ENCODE results near the gene DBN1. TPM values are rescaled to one million over a fixed set of nuclear protein-coding genes. Genes with fewer than 3 reads are reported as not detected.
A peak's percentile ranks its signal among the peaks of the same experiment; 100 is the strongest.

DBN1 gene
- total RNA-seq, result 100 to 1,000 TPM in 3 of 4 donors, 10 to 100 TPM in 1; 89.8 to 139 (median 111) TPM

GRCh38 chr5:177473443-177474001 lies at the start of gene DBN1:
Gene DBN1 (minus strand): TSS chr5:177473634. CDS start chr5:177473521, 113 bp downstream.
- peaks cover 0 to 86% (median 25%) of the 10 kb centered on the region in 4 donors for H3K4me1 ChIP-seq
- 5% methylated on average over 10 to 22 of the region's 69 CpGs for WGBS, 2 donors

GRCh38 chr5:177520916-177521513 lies 47.6 kb upstream of the DBN1 start:
- H3K4me1 ChIP-seq, result peaks cover 0 to 16% (median 2%) of the 10 kb centered on the region in 4 donors
- peaks cover 2 to 70% (median 19%) of the 10 kb centered on the region in 3 donors for H3K36me3 ChIP-seq
- H3K27ac ChIP-seq, result no peak overlapping the region
- TF ChIP-seq POLR2A (IDR thresholded peaks at IDR 0.05) (no peak), CTCF (IDR thresholded peaks at IDR 0.05) (no peak), EP300 (IDR thresholded peaks at IDR 0.05) (no peak)
- no peaks in the 10 kb centered on the region for H3K27me3 ChIP-seq
- no peak overlapping the region for H3K4me3 ChIP-seq
- no peaks in the 10 kb centered on the region for H3K9me3 ChIP-seq
- no peak for DNase-seq (ENCODE audit: low spot score in 2 of 2)
- 63 to 85% methylated on average over 2 of the region's 2 CpGs for WGBS, 2 donors

More at GRCh38 chr5:177473443-177474001, at the start of gene DBN1:
- Histone ChIP-seq H3K27me3 (no peaks in the 10 kb centered on the region), H3K9me3 (no peaks in the 10 kb centered on the region), H3K4me3 (peak within 1 kb of the TSS; percentile 69 to 85 (median 76)), H3K27ac (peak within 1 kb of the TSS; percentile 68 to 97 (median 88)), H3K36me3 (peaks cover 0 to under 1% (median 0%) of the 10 kb centered on the region in 3 donors)
- TF ChIP-seq CTCF (IDR thresholded peaks at IDR 0.05) (no peak), POLR2A (IDR thresholded peaks at IDR 0.05) (no peak), EP300 (IDR thresholded peaks at IDR 0.05) (no peak)
- no peak for DNase-seq (ENCODE audit: low spot score in 2 of 2)

- TF ChIP-seq EP300 (IDR thresholded peaks at IDR 0.05), result no peak
- no peak for TF ChIP-seq POLR2A (IDR thresholded peaks at IDR 0.05)
- TF ChIP-seq CTCF (IDR thresholded peaks at IDR 0.05), result no peak
- no peak for DNase-seq (ENCODE audit: low spot score in 2 of 2)
- 87 to 98% methylated on average over 3 of the region's 3 CpGs for WGBS, 2 donors
- Histone ChIP-seq H3K4me1 (peaks cover 3 to 24% (median 10%) of the 10 kb centered on the region in 4 donors), H3K36me3 (peaks cover 2 to 69% (median 17%) of the 10 kb centered on the region in 3 donors), H3K4me3 (no peak overlapping the region), H3K27me3 (no peaks in the 10 kb centered on the region), H3K9me3 (no peaks in the 10 kb centered on the region), H3K27ac (no peak overlapping the region)
Observed at GRCh38 chr5:177520271-177520670, 46.8 kb upstream of the DBN1 start.

GRCh38 chr5:177519463-177520235 lies 46.2 kb upstream of the DBN1 start:
- TF ChIP-seq EP300 (IDR thresholded peaks at IDR 0.05) (no peak), CTCF (IDR thresholded peaks at IDR 0.05) (no peak), POLR2A (IDR thresholded peaks at IDR 0.05) (no peak)
- H3K9me3 ChIP-seq, result no peaks in the 10 kb centered on the region
- no peak for DNase-seq (ENCODE audit: low spot score in 2 of 2)
- H3K27me3 ChIP-seq, result no peaks in the 10 kb centered on the region
- H3K4me3 ChIP-seq, result no peak overlapping the region
- H3K36me3 ChIP-seq, result peaks cover 0 to 69% (median 11%) of the 10 kb centered on the region in 3 donors
- peaks cover 3 to 30% (median 10%) of the 10 kb centered on the region in 4 donors for H3K4me1 ChIP-seq
- no peak overlapping the region for H3K27ac ChIP-seq
- 76 to 79% methylated on average over 13 of the region's 13 CpGs for WGBS, 2 donors

All from tibial nerve (tissue), 4 donors.